LNCaP clone FGC (cell line): ENCODE results near the gene UBE2QL1.

Experiments
- DNase-seq: peaks from one replicate; pipeline ENCODE4 v3.0.0-alpha.2; 2011; ENCODE audit warnings: low read depth
- H3K4me3 ChIP-seq: 2 replicates; pipeline ENCODE4 v1.5.1; 2011; ENCODE audit warnings: mild to moderate bottlenecking, low read depth, low read length, control low read depth
- CTCF ChIP-seq: IDR thresholded peaks from 2 replicates; pipeline ENCODE4 v1.5.1; 2012; ENCODE audit warnings: mild to moderate bottlenecking; ENCODE audit not compliant: control insufficient read depth, insufficient read depth; ENCODE audit errors: extremely low read depth

Gene UBE2QL1

DNA sequence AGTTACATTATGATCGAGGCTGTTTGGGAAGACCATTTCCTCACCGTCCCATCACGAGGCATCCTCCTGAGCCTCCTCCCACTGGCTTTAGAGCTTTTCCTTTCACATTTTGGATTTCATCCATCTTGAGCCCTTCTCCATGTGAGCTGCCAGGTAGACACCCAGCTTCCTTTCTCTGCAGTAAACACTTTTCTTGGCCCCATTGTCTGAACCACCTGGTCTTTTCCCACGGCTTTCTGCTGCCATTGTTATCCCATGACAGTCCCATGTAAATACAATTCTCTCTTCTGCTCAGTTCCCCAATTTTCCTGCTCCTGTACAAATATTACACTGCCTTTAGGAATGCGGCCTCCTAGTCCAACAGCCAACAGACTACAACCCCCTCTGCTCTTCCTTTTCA, 24.1 kb downstream of the UBE2QL1 start:
- TF ChIP-seq CTCF: no peak
- no peak overlapping the region for H3K4me3 ChIP-seq
- DNase-seq: no peak

- no peak for DNase-seq
- no peak for TF ChIP-seq CTCF
Measured at GRCh38 chr5:6473284-6473683, 24.6 kb downstream of the UBE2QL1 start.

DNA sequence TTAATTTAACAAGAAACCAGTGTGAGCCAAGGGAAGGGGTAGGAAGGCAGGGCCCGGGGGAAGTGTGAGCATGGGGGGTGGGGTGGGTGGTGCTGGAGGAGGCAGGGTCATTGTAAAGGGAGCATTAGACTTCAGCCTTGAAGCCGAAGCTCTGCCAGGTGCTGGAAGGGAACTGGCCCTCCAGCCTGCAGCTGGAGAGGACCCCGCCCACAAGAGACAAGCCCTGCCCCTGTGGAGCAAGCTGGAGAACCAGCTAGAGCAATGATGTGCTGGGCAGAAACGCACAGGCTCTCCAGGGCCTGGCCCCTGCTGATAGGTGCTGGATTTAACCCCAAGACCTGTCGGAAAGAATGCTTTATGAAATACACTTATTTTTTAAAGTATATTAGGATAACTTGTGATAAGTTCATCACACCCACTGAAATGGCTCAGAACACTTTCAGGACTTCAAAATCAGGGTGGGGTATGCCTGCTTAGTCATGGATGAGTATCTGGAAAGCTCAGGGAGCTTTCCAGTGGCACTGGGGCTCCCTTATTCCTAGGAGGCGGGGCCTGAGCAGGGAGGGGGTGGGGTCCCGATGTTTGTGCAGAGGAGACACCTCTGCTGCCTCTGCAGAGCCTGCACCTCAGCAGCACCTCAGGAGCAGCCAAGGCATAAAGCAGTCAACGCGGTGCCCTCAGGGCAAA, 27.1 kb downstream of the UBE2QL1 start:
- no peak for DNase-seq
- H3K4me3 ChIP-seq: no peak overlapping the region
- TF ChIP-seq CTCF: no peak

More at GRCh38 chr5:6473284-6473683, 24.6 kb downstream of the UBE2QL1 start:
- H3K4me3 ChIP-seq: no peak overlapping the region

DNA sequence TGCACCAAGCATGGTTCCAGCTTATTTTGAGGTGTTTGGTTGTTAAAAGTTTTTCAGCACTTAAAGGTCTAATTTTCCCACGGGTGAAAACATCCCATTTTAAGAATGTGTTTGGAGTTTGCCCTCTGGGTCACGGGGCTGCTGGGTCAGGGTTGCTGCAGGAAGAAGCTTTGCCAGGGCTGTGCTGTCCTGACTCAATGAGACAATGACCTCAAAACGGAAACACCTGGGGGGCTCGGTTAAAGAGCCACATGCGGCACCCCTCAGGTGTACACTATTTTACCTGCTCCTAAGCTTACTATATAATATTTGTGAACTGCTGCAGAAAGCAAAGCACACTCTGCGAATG, 27.6 kb downstream of the UBE2QL1 start:
- H3K4me3 ChIP-seq: no peak overlapping the region
- no peak for DNase-seq
- no peak for TF ChIP-seq CTCF

DNA sequence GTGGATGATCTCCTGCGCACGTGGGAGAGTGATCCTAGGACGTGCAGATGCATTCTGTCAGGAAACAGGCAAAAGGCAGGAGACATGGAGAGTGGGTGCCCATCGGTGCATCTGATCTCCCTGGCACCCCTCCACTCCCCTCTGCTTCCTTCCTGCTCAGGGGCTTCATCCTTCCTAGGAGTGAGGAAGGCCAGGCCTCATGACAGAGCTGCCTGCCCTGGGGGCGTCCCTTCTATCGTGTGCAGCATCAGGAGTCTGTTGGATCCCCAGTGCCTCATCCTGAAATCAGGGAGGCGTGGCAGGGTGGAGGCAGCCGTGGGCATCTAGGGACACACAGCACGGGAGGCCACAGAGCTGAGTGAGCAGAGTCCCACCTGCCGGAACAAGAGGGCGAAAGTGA, 30.1 kb downstream of the UBE2QL1 start:
- no peak for DNase-seq
- no peak for TF ChIP-seq CTCF
- H3K4me3 ChIP-seq: no peak overlapping the region

DNA sequence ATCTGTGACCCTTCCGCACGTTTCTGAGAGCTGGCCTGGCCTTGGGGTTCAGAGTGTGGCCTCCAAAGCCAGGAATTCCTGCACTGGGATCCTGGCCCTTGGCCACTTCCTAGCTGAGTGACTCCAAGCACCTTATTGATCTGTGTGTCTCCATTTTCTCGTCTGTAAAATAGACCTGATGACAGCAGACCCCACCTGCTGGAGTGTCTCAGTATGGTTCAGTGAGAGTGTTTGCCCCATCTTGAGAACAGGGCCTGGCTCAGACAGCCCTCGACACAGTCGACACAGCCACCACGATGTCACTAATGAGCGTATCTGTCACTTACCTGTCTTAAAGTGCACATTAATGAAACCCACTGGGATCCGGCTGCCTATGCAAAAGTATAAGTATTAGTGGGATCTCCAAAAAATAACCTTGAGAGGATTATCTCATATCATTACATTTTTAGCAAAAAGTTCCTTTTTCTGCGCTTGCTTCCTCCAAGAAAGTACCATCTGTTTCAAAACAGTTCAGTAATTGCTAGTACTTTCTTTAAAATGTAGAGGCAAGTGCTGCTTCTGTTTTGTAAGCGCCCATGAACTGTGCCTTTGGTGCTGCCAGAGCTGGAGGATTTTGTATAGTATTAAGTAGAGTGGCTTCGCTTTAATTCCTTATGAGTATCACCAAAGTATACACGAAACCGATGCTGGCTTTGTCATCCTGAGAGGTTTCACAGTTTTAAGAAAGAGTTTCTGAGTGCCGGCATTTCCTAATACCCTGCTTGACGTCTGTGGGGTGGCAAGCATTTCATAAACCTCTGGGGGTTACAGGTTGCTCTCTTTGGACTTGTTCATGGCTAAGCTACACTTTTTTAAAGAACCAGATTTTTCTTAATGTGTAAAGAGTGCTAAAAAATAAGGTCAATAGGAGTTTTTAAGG, 31.7 kb downstream of the UBE2QL1 start:
- no peak for TF ChIP-seq CTCF
- no peak overlapping the region for H3K4me3 ChIP-seq
- DNase-seq: no peak

DNA sequence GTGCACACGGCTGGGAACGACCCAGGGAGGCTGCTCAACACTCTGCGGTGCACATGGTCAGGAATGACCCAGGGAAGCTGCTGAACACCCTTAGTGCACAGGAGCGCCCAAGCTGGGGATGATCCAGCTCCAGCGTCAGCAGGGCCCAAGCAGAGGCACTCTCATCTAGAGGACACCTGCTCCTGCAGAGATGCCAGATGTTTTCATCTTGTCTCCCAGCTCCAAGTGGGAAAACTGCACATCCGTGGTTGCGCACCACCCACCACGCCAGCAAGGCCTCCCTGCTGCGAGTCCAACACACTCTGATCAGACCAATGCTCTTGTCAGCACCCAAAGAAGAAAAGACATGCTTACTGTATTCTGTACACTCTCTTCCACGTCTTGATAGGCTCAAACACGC, 34.1 kb downstream of the UBE2QL1 start:
- no peak for TF ChIP-seq CTCF
- no peak overlapping the region for H3K4me3 ChIP-seq
- DNase-seq: no peak
